Stomach (tissue), 4 donors: ENCODE results near the gene NFU1.

Experiments
- EP300 ChIP-seq: sonication (generic); formaldehyde crosslinking; IDR thresholded peaks from one replicate; pipeline ENCODE4 v1.6.1; 2017; ENCODE audit warnings: antibody characterized with exemption
- POLR2A ChIP-seq, 4 donors: fragments of 450-650 bp; IDR thresholded peaks; one replicate each; pipeline ENCODE4 v1.6.1; 2016; ENCODE audit warnings: antibody characterized with exemption in 4 of 4, control low read depth in 2 of 4, mild to moderate bottlenecking in 1 of 4, moderate library complexity in 1 of 4
- POLR2AphosphoS5 ChIP-seq, 3 donors: sonication (generic); formaldehyde crosslinking; IDR thresholded peaks; one replicate each; pipeline ENCODE4 v1.6.1; 2016; ENCODE audit warnings: antibody characterized with exemption in 3 of 3
- TF ChIP-seq, protein P1 (sequence below), 7 experiments: fragments of 450-650 bp in 4 of 7; fragments of 200-600 bp in 3 of 7; sonication (generic) in 3 of 7; IDR thresholded peaks; one replicate each; pipeline ENCODE4 v1.5.1; 2016 to 2019; ENCODE audit warnings: antibody characterized with exemption in 7 of 7, control low read depth in 2 of 7, mild to moderate bottlenecking in 1 of 7

DNA sequence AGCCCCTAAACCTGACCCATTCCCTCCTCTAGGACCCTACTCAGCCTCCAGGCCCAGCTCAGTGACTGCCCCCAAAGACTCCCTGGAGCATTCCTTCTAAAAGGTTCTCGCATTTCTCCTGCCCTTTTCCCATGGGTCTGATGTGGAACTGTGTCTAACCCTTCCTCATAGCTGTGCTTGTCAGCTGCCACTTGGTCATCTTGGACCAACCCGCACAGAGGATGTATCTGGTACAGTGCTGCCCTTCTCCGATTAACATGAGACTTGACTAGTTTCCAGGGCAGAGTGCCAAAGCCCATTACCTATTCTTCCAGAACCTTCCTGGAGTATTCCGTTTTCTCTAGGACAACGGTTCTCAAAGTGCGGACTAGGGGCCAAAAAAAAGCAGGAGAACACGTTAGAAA lies 518 bp upstream of the NFU1 start:
- no peak for TF ChIP-seq POLR2AphosphoS5 (IDR thresholded peaks at IDR 0.05)
- TF ChIP-seq, protein P1, sequence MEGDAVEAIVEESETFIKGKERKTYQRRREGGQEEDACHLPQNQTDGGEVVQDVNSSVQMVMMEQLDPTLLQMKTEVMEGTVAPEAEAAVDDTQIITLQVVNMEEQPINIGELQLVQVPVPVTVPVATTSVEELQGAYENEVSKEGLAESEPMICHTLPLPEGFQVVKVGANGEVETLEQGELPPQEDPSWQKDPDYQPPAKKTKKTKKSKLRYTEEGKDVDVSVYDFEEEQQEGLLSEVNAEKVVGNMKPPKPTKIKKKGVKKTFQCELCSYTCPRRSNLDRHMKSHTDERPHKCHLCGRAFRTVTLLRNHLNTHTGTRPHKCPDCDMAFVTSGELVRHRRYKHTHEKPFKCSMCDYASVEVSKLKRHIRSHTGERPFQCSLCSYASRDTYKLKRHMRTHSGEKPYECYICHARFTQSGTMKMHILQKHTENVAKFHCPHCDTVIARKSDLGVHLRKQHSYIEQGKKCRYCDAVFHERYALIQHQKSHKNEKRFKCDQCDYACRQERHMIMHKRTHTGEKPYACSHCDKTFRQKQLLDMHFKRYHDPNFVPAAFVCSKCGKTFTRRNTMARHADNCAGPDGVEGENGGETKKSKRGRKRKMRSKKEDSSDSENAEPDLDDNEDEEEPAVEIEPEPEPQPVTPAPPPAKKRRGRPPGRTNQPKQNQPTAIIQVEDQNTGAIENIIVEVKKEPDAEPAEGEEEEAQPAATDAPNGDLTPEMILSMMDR (IDR thresholded peaks at IDR 0.05): no peak
- no peak for TF ChIP-seq POLR2A (IDR thresholded peaks at IDR 0.05)
- no peak for TF ChIP-seq EP300
